Mucosa of rectum (tissue), 2 donors: Measurements from ENCODE around the gene LRRC39.

Source experiments
- H3K27ac ChIP-seq, 2 donors: one replicate each; pipeline ENCODE4 v1.7.0; 2013; ENCODE audit warnings: inconsistent platforms in 2 of 2, low read depth in 2 of 2, low read length in 2 of 2
- H3K27me3 ChIP-seq, 2 donors: one replicate each; pipeline ENCODE4 v1.7.0; 2013; ENCODE audit warnings: low read length in 2 of 2; ENCODE audit not compliant: control insufficient read depth in 2 of 2, insufficient read depth in 2 of 2
- H3K36me3 ChIP-seq, 2 donors: one replicate each; pipeline ENCODE4 v1.7.0; 2013; ENCODE audit warnings: low read length in 2 of 2; ENCODE audit not compliant: control insufficient read depth in 2 of 2, insufficient read depth in 2 of 2
- H3K4me1 ChIP-seq, 2 donors: one replicate each; pipeline ENCODE4 v1.7.0; 2013; ENCODE audit warnings: low read length in 2 of 2, mild to moderate bottlenecking in 1 of 2; ENCODE audit not compliant: control insufficient read depth in 2 of 2, insufficient read depth in 2 of 2
- H3K4me3 ChIP-seq, 2 donors: one replicate each; pipeline ENCODE4 v1.7.0; 2013; ENCODE audit warnings: low read length in 2 of 2
- H3K9ac ChIP-seq, 2 donors: one replicate each; pipeline ENCODE4 v1.7.0; 2013; ENCODE audit warnings: low read length in 2 of 2, low read depth in 1 of 2, mild to moderate bottlenecking in 1 of 2
- H3K9me3 ChIP-seq, 2 donors: one replicate each; pipeline ENCODE4 v1.7.0; 2013; ENCODE audit warnings: low read length in 2 of 2; ENCODE audit not compliant: control insufficient read depth in 2 of 2
- donor health status: healthy.
- donor health status: Normal muscosa, but diverticular disease.

LRRC39 gene

DNA sequence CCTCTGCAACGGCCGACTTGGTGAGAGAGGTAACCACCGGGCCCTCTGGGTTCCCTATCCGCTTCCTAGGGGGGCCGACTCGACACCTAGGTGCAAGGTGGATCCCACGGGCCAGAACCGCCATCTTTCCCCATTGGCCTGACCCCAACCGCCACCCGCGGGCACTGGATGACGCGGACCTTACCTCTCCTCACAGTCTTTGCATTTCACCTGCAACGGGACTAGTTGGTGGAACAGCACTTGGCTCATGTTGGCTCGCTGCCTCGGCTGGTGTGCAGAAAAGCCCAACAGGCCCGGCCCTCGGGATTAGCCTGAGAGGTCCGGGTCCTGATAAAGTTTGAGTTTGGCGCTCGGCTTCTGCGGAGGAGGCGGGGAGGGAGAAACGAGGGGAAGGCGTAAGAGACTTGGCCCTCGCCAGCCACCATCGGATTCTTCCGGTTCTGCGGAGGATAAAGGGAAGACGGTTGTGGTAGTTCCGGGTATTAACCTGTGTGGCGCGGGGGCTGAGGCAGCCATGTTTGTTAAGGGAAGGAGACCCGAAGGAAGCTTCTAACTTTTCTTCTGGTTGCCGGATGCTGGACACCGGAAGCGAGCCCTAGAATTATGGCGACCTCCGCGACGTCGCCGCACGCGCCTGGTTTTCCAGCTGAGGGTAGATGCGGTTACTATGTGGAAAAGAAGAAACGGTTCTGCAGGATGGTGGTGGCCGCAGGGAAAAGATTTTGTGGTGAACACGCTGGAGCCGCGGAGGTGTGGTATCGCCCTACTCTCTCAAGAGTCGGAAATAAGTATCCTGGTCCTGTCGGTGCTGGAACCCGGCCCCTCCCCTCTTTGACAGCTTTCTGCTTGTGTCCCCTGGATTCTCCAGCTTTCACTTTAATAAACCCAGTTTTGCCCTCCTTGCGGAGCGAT is 45.2 kb downstream of the LRRC39 start, which contains the start of the genes SASS6 and TRMT13:
TSS of gene SASS6 (minus strand) at position 365 of the 912 bp plus-strand sequence. CDS start at position 249, 116 bp downstream.
TSS of gene TRMT13 (plus strand) at position 598 of the 912 bp plus-strand sequence. CDS start at position 604, 6 bp downstream.
- Histone ChIP-seq H3K27ac (peak within 1 kb of the TSS; percentile 47 to 68), H3K4me1 (peaks cover 3 to 16% of the 10 kb centered on the region in 2 donors), H3K36me3 (peaks cover 5% of the 10 kb centered on the region in 2 donors), H3K9me3 (no peaks in the 10 kb centered on the region), H3K9ac (peak within 1 kb of the TSS; percentile 68 to 70), H3K27me3 (no peaks in the 10 kb centered on the region), H3K4me3 (peak within 1 kb of the TSS; percentile 97 to 98)

DNA sequence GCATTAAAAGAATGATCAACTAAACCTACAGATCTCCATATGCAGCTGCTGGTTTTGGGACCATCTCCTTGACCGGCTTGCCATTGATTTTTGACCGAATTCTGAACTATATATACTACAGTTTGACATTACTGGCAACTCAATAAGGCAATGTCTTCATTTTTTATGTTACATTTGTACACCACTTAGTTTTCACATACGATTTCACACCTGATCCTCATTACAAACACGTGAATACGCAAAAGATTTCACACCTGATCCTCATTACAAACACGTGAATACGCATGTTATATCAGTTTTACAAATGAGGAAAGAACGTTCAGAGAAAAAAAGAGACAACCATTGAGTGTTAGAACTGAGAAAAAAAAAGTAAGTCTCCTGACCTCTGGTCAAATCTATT is 46.4 kb downstream of the LRRC39 start:
- Histone ChIP-seq H3K9ac (no peak overlapping the region), H3K27ac (no peak overlapping the region), H3K36me3 (peaks cover 0 to 2% of the 10 kb centered on the region in 2 donors), H3K4me1 (peaks cover 3 to 16% of the 10 kb centered on the region in 2 donors), H3K27me3 (no peaks in the 10 kb centered on the region), H3K4me3 (peak overlapping the region; percentile 97 to 98), H3K9me3 (no peaks in the 10 kb centered on the region)

DNA sequence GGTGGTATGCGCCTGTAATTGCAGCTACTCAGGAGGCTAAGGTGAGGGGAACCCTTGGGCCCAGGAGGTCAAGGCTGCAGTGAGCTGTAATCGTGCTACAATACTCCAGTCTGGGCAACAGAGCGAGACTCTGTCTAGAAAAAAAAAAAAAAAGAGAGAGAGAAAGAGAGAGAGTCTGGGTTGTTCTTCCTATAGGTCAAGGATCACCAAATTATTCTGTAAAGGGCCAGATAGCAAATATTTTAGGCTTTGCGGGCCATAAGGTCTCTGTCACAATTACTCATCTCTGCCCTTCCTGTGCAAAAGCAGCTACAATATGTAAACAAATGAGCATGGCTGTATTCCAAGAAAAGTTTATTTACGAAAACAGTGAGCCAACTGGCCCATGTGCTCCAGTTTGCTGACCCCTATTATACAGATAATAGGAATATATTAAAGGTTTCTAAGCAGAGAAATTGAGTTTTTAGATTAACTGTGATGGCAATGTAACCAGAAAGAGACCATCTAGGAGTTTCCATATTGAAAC is 47.4 kb downstream of the LRRC39 start:
- no peak overlapping the region for H3K9ac ChIP-seq
- H3K27me3 ChIP-seq, result no peaks in the 10 kb centered on the region
- peaks cover 3 to 16% of the 10 kb centered on the region in 2 donors for H3K4me1 ChIP-seq
- no peak overlapping the region for H3K4me3 ChIP-seq
- H3K9me3 ChIP-seq, result no peaks in the 10 kb centered on the region
- H3K27ac ChIP-seq, result no peak overlapping the region
- H3K36me3 ChIP-seq, result peaks cover 0 to 2% of the 10 kb centered on the region in 2 donors

DNA sequence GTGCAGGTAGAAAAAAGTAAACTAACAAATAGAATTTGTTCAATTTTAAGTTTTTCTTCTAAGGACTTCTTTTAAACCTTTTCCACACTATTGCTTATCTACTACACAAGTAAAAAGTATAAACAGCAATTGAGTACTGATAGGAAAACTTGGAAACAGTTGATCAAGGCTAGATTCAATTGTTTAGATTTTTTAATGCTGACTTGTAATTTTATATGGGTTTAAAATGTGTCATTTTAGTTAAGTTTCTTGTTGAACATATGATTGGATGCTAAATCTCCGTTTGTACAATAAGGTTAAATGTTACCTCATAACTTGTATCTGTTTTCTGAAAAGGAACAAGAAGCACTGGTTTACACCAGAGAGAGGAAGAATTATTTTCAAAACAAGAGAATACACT is 50.8 kb downstream of the LRRC39 start:
- H3K27me3 ChIP-seq, result no peaks in the 10 kb centered on the region
- no peaks in the 10 kb centered on the region for H3K36me3 ChIP-seq
- no peak overlapping the region for H3K9ac ChIP-seq
- no peak overlapping the region for H3K27ac ChIP-seq
- peaks cover 0 to 5% of the 10 kb centered on the region in 2 donors for H3K4me1 ChIP-seq
- H3K9me3 ChIP-seq, result no peaks in the 10 kb centered on the region
- H3K4me3 ChIP-seq, result no peak overlapping the region

DNA sequence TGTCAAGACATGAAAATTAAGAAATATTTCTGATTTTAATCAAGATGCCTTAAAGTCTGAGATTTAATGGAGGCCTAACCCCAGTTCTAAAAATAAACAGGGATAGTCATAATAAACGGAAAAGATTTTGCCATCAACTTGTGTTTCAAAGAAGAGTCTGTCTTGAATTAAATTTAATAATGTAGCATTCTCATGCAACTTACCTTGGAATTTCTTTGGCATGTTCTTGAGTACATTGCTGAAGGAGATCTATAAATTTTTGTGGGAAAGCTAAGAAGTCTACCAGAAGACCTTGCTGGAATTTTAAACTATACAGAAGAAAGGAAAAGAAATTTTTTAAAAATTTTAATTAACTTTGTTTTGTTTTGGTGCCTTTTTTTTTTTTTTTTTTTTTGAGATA is 55.9 kb downstream of the LRRC39 start:
- no peaks in the 10 kb centered on the region for H3K27me3 ChIP-seq
- no peaks in the 10 kb centered on the region for H3K4me1 ChIP-seq
- H3K36me3 ChIP-seq, result peaks cover 4 to 6% of the 10 kb centered on the region in 2 donors
- H3K9ac ChIP-seq, result no peak overlapping the region
- no peak overlapping the region for H3K4me3 ChIP-seq
- H3K27ac ChIP-seq, result no peak overlapping the region
- no peaks in the 10 kb centered on the region for H3K9me3 ChIP-seq

DNA sequence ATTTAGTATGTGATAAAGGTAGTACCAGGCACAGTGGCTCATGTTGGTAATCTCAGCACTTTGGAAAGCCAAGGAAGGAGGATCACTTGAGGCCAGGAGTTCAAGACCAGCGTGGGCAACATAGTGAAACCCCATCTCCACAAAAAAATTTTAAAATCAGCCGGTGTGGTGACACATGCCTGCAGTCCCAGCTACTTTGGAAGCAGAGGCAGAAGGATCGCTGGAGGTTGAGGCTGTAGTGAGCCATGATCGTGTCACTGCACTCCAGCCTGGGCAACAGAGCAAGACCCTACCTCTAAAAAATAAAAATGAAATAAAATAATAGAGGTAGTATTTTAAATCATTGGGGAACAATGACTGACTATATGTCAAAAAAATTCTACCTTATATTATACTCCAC is 62.5 kb downstream of the LRRC39 start:
- Histone ChIP-seq H3K9ac (no peak overlapping the region), H3K9me3 (no peaks in the 10 kb centered on the region), H3K36me3 (peaks cover 4 to 6% of the 10 kb centered on the region in 2 donors), H3K27ac (no peak overlapping the region), H3K4me3 (no peak overlapping the region), H3K4me1 (no peaks in the 10 kb centered on the region), H3K27me3 (no peaks in the 10 kb centered on the region)

DNA sequence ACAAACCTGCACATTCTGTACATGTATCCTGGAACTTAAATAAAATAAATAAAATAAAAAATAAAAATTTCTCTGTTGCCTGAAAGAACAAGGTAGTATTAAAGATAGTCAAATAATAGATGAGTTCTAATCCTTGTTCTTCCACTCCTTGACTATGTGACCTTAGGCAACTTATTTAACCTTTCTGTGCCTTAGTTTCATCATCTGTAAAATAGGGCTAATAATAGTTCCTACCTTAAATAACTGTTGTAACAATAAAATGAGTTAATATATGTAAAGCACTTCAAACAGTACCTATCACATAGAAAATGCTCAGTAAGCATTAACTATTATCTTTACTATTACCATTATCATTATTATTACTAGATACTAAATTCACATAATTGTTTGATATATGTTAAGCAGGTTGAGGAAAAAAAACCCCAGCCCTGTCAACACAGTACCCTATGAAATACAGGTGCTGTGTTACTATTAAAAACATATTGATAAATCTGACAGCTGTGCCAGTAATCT is 68.4 kb downstream of the LRRC39 start:
- no peaks in the 10 kb centered on the region for H3K27me3 ChIP-seq
- no peaks in the 10 kb centered on the region for H3K36me3 ChIP-seq
- no peak overlapping the region for H3K4me3 ChIP-seq
- H3K9me3 ChIP-seq, result no peaks in the 10 kb centered on the region
- H3K4me1 ChIP-seq, result no peaks in the 10 kb centered on the region
- no peak overlapping the region for H3K9ac ChIP-seq
- H3K27ac ChIP-seq, result no peak overlapping the region

DNA sequence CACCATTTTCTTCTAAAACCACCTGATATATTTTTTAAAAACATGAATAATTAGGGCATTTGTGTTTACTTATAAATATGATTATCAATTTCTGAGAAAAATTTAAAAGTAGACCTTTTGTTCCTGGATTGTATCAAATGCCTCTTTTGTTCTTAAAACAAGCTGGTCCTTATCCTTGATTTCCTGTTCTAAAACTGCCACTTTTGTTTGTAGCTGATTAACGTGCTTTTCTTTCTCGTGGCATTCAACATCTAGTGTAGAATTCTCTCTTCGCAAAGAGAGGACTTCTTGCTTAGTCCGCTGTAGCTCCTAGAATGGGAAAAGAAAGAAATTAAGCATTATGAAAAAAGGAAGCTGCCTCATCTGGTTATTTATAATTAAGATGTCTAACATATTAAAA is 70.4 kb downstream of the LRRC39 start:
- Histone ChIP-seq H3K9me3 (no peaks in the 10 kb centered on the region), H3K9ac (no peak overlapping the region)

DNA sequence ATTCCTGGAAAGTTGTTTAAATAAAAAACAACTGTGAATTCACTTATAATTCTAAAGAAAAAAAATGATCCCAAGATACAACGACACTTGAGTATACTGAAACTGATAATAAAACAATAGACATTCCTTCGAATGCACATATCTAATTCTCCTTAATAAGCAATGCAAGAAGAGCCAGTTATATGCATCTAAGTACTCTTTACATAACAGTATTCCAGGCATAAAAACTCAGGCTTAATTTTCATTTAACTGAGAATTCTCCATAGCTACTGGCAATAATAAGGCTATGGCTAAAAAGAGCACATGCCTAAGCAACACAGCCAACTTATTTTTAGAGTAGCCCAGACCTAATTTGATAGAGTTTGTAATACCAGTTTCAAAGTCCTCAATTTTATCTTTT is 76.5 kb downstream of the LRRC39 start:
- no peaks in the 10 kb centered on the region for H3K27me3 ChIP-seq
- H3K9ac ChIP-seq, result no peak overlapping the region
- H3K9me3 ChIP-seq, result no peaks in the 10 kb centered on the region
- H3K4me1 ChIP-seq, result no peaks in the 10 kb centered on the region
- no peak overlapping the region for H3K27ac ChIP-seq
- peaks cover 10 to 14% of the 10 kb centered on the region in 2 donors for H3K36me3 ChIP-seq
- H3K4me3 ChIP-seq, result no peak overlapping the region

More for the DNA sequence above, 70.4 kb downstream of the LRRC39 start:
- no peak overlapping the region for H3K4me3 ChIP-seq
- H3K27me3 ChIP-seq, result no peaks in the 10 kb centered on the region
- H3K36me3 ChIP-seq, result peaks cover 6 to 7% of the 10 kb centered on the region in 2 donors
- H3K4me1 ChIP-seq, result no peaks in the 10 kb centered on the region
- no peak overlapping the region for H3K27ac ChIP-seq

DNA sequence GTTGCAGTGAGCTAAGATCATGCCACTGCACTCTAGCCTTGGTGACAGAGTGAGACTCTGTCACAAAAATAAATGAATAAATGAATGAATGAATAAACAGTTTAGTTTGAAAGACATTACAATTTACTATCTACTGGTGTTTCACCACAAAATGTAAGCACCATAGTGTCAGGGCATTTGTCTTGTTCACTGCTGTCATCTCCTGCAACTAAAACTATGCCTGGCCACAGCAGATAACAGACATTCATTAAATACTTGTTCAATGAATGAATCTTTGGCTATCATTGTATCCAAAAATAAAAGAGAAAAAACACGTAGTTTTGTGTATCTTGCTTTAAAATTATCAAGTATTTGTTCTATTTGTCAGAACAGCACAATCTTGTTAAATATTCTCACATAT is 77.9 kb downstream of the LRRC39 start:
- Histone ChIP-seq H3K9me3 (no peaks in the 10 kb centered on the region), H3K27me3 (no peaks in the 10 kb centered on the region), H3K4me3 (no peak overlapping the region), H3K36me3 (peaks cover 10 to 14% of the 10 kb centered on the region in 2 donors), H3K9ac (no peak overlapping the region), H3K27ac (no peak overlapping the region), H3K4me1 (no peaks in the 10 kb centered on the region)
